Measurements from ENCODE around the gene ZNF646. TPM values are rescaled to one million over a fixed set of nuclear protein-coding genes. Genes with fewer than 3 reads are reported as not detected.

The ZNF646 gene
- total and polyA plus RNA-seq, 2 of the 13 experiments (the other 11 are each of a cell fraction or from before 2014, with no cell fraction given): 3.4 to 10.9 TPM

DNA sequence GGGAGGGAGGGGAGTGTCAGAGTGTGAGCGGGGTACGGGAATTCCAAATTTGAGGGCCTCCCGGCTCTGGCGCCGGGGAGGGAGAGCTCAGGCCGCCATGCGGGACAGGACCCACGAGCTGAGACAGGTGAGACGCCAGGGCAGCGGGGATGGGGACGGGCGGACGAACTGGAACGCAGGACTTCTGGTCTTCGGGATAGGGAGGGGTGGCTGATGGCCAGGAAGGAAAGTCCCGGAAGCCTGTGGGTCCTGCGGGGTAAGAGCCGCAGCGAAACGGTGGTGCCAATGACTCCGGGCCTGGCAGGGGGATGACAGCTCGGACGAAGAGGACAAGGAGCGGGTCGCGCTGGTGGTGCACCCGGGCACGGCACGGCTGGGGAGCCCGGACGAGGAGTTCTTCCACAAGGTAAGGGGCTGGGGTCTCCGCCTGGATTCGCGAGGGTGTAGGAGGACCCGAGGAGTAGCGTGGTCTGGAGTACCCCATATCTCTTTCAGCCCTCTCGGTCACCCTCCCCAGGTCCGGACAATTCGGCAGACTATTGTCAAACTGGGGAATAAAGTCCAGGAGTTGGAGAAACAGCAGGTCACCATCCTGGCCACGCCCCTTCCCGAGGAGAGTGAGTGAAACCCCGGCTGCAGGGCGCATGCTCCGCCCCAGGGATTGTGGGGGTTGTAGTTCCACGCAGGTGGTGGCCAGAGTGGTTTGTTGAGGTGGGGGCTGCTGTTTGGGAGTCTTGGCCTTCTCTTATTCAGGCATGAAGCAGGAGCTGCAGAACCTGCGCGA, 40.3 kb upstream of the ZNF646 start (continued):
- TF ChIP-seq PHF20 (CRISPR knock-in tag; IDR thresholded peaks at IDR 0.05) (0 out of 2 replicates have a peak, but pooled peaks have one; percentile 36), ZNF550 (CRISPR knock-in tag; IDR thresholded peaks at IDR 0.05; ENCODE audit: borderline replicate concordance) (no peak), FOSL2 (CRISPR knock-in tag; IDR thresholded peaks at IDR 0.05) (no peak; the same call in 1 of the 2 replicates), ZSCAN22 (CRISPR knock-in tag; IDR thresholded peaks at IDR 0.05) (no peak), ZNF329 (CRISPR knock-in tag; IDR thresholded peaks at IDR 0.05; ENCODE audit: low read depth) (peak; percentile 81; the same call in 1 of the 2 replicates), HOXA7 (CRISPR knock-in tag; IDR thresholded peaks at IDR 0.05) (0 out of 2 replicates have a peak, but pooled peaks have one; percentile 2), ZNF256 (CRISPR knock-in tag; conservative IDR thresholded peaks at IDR 0.05) (peak; percentile 96), TEAD3 (CRISPR knock-in tag; optimal IDR thresholded peaks at IDR 0.05; ENCODE audit: borderline replicate concordance) (no peak), ZNF326 (CRISPR knock-in tag; IDR thresholded peaks at IDR 0.05; ENCODE audit: borderline replicate concordance) (no peak; the same call in 1 of the 2 replicates)
- TF ChIP-seq, protein P1, sequence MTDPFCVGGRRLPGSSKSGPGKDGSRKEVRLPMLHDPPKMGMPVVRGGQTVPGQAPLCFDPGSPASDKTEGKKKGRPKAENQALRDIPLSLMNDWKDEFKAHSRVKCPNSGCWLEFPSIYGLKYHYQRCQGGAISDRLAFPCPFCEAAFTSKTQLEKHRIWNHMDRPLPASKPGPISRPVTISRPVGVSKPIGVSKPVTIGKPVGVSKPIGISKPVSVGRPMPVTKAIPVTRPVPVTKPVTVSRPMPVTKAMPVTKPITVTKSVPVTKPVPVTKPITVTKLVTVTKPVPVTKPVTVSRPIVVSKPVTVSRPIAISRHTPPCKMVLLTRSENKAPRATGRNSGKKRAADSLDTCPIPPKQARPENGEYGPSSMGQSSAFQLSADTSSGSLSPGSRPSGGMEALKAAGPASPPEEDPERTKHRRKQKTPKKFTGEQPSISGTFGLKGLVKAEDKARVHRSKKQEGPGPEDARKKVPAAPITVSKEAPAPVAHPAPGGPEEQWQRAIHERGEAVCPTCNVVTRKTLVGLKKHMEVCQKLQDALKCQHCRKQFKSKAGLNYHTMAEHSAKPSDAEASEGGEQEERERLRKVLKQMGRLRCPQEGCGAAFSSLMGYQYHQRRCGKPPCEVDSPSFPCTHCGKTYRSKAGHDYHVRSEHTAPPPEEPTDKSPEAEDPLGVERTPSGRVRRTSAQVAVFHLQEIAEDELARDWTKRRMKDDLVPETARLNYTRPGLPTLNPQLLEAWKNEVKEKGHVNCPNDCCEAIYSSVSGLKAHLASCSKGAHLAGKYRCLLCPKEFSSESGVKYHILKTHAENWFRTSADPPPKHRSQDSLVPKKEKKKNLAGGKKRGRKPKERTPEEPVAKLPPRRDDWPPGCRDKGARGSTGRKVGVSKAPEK (CRISPR knock-in tag; IDR thresholded peaks at IDR 0.05; ENCODE audit: borderline replicate concordance): no peak
- TF ChIP-seq, protein P2, sequence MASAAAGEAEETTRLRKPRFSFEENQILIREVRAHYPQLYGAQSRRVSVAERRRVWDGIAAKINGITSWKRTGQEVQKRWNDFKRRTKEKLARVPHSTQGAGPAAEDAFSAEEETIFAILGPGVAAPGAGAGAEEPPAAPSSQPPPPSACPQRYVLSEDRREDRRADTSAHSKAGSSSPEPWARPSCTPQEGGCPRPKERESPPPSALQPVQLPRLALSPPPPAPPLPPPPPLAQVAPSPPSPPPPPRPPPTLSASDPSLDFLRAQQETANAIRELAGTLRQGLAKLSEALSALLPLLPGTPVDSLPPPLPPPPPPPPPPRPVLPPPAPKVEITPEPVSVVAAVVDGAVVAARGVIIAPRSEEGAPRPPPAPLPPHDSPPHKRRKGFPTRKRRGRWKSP (CRISPR knock-in tag; IDR thresholded peaks at IDR 0.05): peak; percentile 54; the same call in 1 of the 2 replicates
- TF ChIP-seq, protein P3, sequence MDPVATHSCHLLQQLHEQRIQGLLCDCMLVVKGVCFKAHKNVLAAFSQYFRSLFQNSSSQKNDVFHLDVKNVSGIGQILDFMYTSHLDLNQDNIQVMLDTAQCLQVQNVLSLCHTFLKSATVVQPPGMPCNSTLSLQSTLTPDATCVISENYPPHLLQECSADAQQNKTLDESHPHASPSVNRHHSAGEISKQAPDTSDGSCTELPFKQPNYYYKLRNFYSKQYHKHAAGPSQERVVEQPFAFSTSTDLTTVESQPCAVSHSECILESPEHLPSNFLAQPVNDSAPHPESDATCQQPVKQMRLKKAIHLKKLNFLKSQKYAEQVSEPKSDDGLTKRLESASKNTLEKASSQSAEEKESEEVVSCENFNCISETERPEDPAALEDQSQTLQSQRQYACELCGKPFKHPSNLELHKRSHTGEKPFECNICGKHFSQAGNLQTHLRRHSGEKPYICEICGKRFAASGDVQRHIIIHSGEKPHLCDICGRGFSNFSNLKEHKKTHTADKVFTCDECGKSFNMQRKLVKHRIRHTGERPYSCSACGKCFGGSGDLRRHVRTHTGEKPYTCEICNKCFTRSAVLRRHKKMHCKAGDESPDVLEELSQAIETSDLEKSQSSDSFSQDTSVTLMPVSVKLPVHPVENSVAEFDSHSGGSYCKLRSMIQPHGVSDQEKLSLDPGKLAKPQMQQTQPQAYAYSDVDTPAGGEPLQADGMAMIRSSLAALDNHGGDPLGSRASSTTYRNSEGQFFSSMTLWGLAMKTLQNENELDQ (CRISPR knock-in tag; IDR thresholded peaks at IDR 0.05; ENCODE audit: borderline replicate concordance): peak; percentile 31; the same call in 1 of the 2 replicates
- TF ChIP-seq, protein P4, sequence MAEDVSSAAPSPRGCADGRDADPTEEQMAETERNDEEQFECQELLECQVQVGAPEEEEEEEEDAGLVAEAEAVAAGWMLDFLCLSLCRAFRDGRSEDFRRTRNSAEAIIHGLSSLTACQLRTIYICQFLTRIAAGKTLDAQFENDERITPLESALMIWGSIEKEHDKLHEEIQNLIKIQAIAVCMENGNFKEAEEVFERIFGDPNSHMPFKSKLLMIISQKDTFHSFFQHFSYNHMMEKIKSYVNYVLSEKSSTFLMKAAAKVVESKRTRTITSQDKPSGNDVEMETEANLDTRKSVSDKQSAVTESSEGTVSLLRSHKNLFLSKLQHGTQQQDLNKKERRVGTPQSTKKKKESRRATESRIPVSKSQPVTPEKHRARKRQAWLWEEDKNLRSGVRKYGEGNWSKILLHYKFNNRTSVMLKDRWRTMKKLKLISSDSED (CRISPR knock-in tag; IDR thresholded peaks at IDR 0.05): no peak
- TF ChIP-seq, protein P5, sequence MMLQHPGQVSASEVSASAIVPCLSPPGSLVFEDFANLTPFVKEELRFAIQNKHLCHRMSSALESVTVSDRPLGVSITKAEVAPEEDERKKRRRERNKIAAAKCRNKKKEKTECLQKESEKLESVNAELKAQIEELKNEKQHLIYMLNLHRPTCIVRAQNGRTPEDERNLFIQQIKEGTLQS (CRISPR knock-in tag; IDR thresholded peaks at IDR 0.05): no peak
- TF ChIP-seq, protein P6, sequence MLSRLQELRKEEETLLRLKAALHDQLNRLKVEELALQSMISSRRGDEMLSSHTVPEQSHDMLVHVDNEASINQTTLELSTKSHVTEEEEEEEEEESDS (CRISPR knock-in tag; IDR thresholded peaks at IDR 0.05; ENCODE audit: borderline replicate concordance): no peak
- TF ChIP-seq, protein P7, sequence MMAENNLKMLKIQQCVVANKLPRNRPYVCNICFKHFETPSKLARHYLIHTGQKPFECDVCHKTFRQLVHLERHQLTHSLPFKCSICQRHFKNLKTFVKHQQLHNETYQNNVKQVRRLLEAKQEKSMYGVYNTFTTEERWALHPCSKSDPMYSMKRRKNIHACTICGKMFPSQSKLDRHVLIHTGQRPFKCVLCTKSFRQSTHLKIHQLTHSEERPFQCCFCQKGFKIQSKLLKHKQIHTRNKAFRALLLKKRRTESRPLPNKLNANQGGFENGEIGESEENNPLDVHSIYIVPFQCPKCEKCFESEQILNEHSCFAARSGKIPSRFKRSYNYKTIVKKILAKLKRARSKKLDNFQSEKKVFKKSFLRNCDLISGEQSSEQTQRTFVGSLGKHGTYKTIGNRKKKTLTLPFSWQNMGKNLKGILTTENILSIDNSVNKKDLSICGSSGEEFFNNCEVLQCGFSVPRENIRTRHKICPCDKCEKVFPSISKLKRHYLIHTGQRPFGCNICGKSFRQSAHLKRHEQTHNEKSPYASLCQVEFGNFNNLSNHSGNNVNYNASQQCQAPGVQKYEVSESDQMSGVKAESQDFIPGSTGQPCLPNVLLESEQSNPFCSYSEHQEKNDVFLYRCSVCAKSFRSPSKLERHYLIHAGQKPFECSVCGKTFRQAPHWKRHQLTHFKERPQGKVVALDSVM (CRISPR knock-in tag; IDR thresholded peaks at IDR 0.05): 0 out of 2 replicates have a peak, but pooled peaks have one; percentile 5
